GM12865 (cell line): Measurements from ENCODE around the gene SF3A2.
"Not testable (repeated sequence)": the region's sequence is repeated elsewhere in the genome, so short reads cannot be mapped to it uniquely, and the experiment has no call there.

Experiments
- DNase-seq: peaks from one replicate; pipeline ENCODE4 v3.0.0; 2010; ENCODE audit warnings: low read depth
- H3K4me3 ChIP-seq: 2 replicates; pipeline ENCODE4 v1.5.1; 2011; ENCODE audit warnings: mild to moderate bottlenecking, low read depth, low read length, control low read depth
- TF ChIP-seq, protein P1 (sequence below): IDR thresholded peaks from 2 replicates; pipeline ENCODE4 v1.5.1; 2011; ENCODE audit warnings: low read length, control low read depth, low read depth, inconsistent platforms; ENCODE audit not compliant: insufficient read depth; ENCODE audit errors: missing control alignments

SF3A2 gene

DNA sequence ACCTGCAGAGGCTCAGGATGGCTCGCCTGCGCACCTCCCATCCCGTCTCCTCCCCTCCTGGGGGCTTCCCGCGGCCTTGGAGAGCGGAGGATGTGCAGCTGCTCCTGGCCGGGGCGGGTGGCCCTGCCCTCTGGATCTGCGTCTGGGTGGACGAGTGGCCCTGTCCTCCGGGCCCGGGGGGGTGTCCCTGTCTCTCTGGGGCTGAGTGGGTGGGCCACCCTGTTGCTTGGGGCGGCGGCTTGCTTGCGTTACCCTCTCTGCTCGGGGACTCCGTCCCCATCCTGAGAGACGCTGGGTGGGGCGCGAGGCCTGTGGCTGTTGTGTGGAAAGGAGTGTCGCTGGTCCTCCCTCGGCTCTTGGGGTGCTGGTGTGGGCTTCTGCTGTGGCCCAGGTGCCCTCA, 38.3 kb upstream of the SF3A2 start:
- TF ChIP-seq, protein P1, sequence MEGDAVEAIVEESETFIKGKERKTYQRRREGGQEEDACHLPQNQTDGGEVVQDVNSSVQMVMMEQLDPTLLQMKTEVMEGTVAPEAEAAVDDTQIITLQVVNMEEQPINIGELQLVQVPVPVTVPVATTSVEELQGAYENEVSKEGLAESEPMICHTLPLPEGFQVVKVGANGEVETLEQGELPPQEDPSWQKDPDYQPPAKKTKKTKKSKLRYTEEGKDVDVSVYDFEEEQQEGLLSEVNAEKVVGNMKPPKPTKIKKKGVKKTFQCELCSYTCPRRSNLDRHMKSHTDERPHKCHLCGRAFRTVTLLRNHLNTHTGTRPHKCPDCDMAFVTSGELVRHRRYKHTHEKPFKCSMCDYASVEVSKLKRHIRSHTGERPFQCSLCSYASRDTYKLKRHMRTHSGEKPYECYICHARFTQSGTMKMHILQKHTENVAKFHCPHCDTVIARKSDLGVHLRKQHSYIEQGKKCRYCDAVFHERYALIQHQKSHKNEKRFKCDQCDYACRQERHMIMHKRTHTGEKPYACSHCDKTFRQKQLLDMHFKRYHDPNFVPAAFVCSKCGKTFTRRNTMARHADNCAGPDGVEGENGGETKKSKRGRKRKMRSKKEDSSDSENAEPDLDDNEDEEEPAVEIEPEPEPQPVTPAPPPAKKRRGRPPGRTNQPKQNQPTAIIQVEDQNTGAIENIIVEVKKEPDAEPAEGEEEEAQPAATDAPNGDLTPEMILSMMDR = no peak
- no peak overlapping the region for H3K4me3 ChIP-seq
- no peak for DNase-seq

DNA sequence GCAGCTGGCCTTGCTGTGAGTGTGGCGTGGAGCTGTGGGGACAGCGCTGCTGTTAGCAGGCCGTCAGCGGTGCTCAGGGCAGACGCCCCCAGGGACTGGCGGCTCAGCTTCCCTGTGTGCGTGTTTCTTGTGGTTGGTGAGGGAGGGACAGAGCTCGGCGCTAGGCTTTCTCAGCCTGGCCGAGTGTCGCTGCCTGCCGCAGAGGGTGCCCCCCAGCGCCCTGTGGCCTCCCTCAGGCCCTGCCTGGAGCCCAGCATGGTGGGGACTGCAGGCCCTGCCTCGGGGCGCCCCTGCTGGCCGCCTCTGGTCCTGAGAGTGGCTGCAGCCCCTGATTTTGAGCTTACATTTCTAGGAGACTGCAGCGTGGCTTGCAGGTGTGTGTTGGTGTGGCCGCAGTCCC, 37.4 kb upstream of the SF3A2 start:
- peak; percentile 32 for DNase-seq
- no peak overlapping the region for H3K4me3 ChIP-seq
- TF ChIP-seq, protein P1 = peak; percentile 42

DNA sequence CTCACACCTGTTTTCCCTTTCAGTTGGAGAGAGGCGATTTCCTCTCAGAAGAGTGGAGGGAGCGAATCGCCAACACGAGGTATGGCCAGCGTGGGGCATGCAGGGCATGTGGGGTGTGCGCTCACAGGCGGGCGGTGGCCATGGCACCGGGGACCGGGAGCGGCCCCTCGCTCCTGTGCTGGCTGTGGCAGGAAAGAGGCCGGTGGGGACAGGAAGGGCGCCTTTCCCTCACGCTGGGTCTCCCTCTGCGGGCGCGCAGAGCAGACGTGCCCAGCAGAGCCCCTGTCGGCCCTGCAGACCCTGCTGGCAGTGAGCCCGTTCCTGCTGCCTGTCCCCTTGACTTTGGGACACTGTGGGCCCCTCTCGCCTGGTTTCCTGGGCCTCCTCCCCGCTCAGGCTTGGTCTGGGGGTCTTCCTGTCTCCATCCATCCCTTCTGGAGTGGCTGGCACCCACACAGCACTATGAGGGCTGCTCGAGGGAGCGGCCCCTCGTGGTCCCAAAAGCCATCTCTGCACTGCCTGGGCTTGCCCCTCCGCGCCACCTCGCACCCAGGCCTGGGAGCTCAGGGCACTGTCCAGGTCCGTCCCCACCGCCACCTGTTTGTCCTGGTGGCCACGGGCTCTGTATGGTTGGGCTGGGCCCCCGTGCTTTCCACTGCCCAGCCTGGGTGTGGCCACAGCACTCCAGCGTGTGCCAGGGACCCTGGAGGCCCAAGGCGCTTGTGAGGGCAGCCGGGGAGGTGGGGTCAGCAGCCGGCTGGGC, 36.6 kb upstream of the SF3A2 start:
- H3K4me3 ChIP-seq = no peak overlapping the region
- TF ChIP-seq, protein P1 = no peak
- no peak for DNase-seq

DNA sequence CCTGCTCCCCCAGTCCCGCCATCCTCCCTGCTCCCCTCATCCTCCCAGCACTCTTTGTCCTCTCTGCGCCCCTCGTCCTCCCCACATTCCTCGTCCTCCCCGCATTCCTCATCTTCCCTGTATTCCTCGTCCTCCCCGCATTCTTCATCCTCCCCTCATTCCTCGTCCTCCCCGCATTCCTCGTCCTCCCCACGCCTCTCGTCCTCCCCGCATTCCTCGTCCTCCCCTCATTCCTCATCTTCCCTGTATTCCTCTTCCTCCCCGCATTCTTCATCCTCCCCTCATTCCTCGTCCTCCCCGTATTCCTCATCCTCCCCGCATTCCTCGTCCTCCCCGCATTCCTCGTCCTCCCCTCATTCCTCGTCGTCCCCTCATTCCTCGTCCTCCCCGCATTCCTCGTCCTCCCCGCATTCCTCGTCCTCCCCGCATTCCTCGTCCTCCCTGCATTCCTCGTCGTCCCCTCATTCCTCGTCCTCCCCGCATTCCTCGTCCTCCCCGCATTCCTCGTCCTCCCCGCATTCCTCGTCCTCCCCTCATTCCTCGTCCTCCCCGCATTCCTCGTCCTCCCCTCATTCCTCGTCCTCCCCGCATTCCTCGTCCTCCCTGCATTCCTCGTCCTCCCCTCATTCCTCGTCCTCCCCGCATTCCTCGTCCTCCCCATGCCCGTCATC, 35.9 kb upstream of the SF3A2 start:
- not testable (repeated sequence) for DNase-seq, H3K4me3 ChIP-seq

DNA sequence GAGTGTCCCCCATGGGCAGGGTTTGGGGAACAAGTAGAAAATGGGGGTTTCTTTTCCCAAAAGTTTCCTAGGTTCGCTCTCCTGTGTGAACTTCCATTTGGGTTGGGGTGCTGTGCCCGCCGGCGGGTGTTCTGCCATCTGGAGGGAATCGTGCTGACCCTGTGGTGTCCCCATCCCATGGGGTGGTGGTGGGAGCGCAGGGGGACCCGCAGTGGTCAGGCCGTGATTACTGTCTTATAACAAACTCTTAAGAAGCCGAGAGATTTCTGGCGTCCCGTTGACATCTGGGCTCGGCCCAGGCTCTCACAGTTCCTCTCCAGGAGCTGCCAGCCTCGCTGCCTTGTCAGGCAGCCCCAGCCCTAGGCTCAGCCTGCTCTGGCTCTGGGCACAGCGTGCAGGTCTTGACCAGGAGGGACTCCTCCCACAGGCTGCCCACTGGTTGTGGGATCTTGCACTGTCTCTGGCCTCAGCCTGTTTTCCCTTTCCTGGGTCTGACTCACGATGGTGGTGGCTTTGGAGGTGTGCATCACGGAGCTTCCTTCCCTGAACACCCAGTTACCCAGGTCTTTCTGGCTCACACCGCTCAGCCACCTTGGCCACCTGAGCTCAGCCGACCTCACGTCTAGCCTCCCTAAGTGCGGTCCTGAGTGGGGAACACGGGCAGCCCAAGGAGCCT, 35.0 kb upstream of the SF3A2 start:
- TF ChIP-seq, protein P1 = no peak

DNA sequence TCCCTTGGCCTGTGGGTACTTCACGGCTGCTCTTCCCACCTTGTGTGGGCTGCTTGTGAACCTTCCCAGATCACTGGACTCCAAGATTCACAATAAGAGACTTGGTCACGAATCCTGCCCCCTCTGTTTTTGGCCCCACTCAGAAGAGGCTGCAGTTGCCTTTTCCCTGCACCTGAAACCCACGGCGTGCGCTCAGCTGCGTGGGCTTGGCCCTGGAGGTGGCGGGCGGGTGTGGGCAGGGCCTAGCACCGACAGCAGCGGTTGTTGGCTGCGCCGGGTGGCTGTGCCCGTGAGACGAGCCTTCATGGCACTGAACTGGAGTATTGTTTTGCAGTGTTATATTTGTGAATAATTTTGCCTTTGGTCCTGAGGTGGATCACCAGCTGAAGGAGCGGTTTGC, 34.3 kb upstream of the SF3A2 start:
- no peak overlapping the region for H3K4me3 ChIP-seq
- DNase-seq = no peak
- TF ChIP-seq, protein P1 = no peak

More for the DNA sequence above, 35.0 kb upstream of the SF3A2 start:
- no peak for DNase-seq
- H3K4me3 ChIP-seq = no peak overlapping the region

DNA sequence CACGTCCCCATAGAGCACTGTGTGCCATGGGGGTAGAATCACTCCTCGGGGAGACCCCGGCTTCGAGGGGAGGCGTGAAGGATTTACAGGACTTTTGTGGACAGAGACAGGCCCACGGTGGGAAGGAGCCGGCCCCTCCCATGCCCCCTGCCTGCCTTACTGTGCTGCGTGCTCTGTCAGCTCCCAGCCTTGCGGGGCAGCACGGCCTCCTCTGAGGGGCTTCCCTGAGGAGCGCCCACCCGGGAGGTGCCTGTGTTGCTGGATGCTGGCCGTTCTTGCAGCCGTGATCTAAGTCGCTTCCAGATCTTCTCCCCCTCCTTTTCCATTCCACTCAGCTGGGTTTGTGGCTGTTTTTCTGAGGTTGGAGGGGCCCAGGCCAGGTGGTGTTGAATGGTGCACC, 29.6 kb upstream of the SF3A2 start:
- DNase-seq = no peak
- no peak overlapping the region for H3K4me3 ChIP-seq
- TF ChIP-seq, protein P1 = no peak
